ENCODE results near the gene DISC1. TPM values are rescaled to one million over a fixed set of nuclear protein-coding genes. Genes with fewer than 3 reads are reported as not detected.

Gene DISC1
- total RNA-seq, 1 experiment from 2014 or later: 1.8 TPM

- BruUV-seq (replicated peaks): no TSS peak
- no peak overlapping the region for H3K4me3 ChIP-seq (replicated peaks in 1 of 2; ENCODE audit: low read depth in 1 of 2, low read length in 2 of 2)
- ChIA-PET RAD21 (ENCODE audit: low non-redundant PET in 1 of 2, low total read pairs in 2 of 2, uncharacterized antibody in 2 of 2, unreplicated experiment in 2 of 2) (no interaction called here), POLR2A (no interaction called here), CTCF (no interaction called here)
- no peaks in the 10 kb centered on the region for H3K4me1 ChIP-seq (ENCODE audit: control insufficient read depth in 1 of 2, insufficient read depth in 2 of 2, low read length in 2 of 2)
- no peaks in the 10 kb centered on the region for H3K27me3 ChIP-seq (ENCODE audit: insufficient read depth, low read length)
- H3K4me2 ChIP-seq (ENCODE audit: low read length): no peak overlapping the region
- H3K79me2 ChIP-seq (ENCODE audit: insufficient read depth, low read length): no peaks in the 10 kb centered on the region
- no peak overlapping the region for H3K9ac ChIP-seq (ENCODE audit: low read length)
- intact Hi-C loops (cut with micrococcal nuclease): no loop called here
- DNase-seq (ENCODE audit: low read depth, low spot score): no peak
- no peaks in the 10 kb centered on the region for H4K20me1 ChIP-seq (ENCODE audit: insufficient read depth)
- H3K9me3 ChIP-seq (ENCODE audit: control insufficient read depth in 1 of 2, insufficient read depth in 1 of 2, low read depth in 1 of 2, low read length in 2 of 2): no peaks in the 10 kb centered on the region
- no peak overlapping the region for H3K27ac ChIP-seq (ENCODE audit: low read depth, low read length)
- no peaks in the 10 kb centered on the region for H3K9me2 ChIP-seq (ENCODE audit: insufficient read depth)
- no peak for TF ChIP-seq ELF1 (IDR thresholded peaks at IDR 0.05; ENCODE audit: borderline replicate concordance, low read depth)
- ATAC-seq: no peak
- no peaks in the 10 kb centered on the region for H3K36me3 ChIP-seq (ENCODE audit: control insufficient read depth in 1 of 2, insufficient read depth in 2 of 2, low read length in 2 of 2)
- H2AFZ ChIP-seq (ENCODE audit: low read depth, low read length, poor library complexity, severe bottlenecking): no peak overlapping the region
Measured at GRCh38 chr1:231860221-231861088, 233.9 kb downstream of the DISC1 start.

GRCh38 chr1:231861541-231862481 lies 235.2 kb downstream of the DISC1 start:
- Histone ChIP-seq H4K20me1 (ENCODE audit: insufficient read depth) (no peaks in the 10 kb centered on the region), H3K4me3 (replicated peaks in 1 of 2; ENCODE audit: low read depth in 1 of 2, low read length in 2 of 2) (no peak overlapping the region), H3K9me3 (ENCODE audit: control insufficient read depth in 1 of 2, insufficient read depth in 1 of 2, low read depth in 1 of 2, low read length in 2 of 2) (no peaks in the 10 kb centered on the region), H3K79me2 (ENCODE audit: insufficient read depth, low read length) (no peaks in the 10 kb centered on the region), H2AFZ (ENCODE audit: low read depth, low read length, poor library complexity, severe bottlenecking) (no peak overlapping the region), H3K4me2 (ENCODE audit: low read length) (no peak overlapping the region), H3K27me3 (ENCODE audit: insufficient read depth, low read length) (no peaks in the 10 kb centered on the region), H3K4me1 (ENCODE audit: control insufficient read depth in 1 of 2, insufficient read depth in 2 of 2, low read length in 2 of 2) (no peaks in the 10 kb centered on the region), H3K9me2 (ENCODE audit: insufficient read depth) (no peaks in the 10 kb centered on the region), H3K9ac (ENCODE audit: low read length) (no peak overlapping the region), H3K27ac (ENCODE audit: low read depth, low read length) (no peak overlapping the region), H3K36me3 (ENCODE audit: control insufficient read depth in 1 of 2, insufficient read depth in 2 of 2, low read length in 2 of 2) (no peaks in the 10 kb centered on the region)
- intact Hi-C loops (cut with micrococcal nuclease): no loop called here
- ChIA-PET RAD21 (ENCODE audit: low non-redundant PET in 1 of 2, low total read pairs in 2 of 2, uncharacterized antibody in 2 of 2, unreplicated experiment in 2 of 2) (no interaction called here), POLR2A (no interaction called here), CTCF (interaction anchor here (1.2 kb wide), 1 partner anchor 105 kb away, joined by 3 read pairs; no protein-coding TSS in a partner anchor)
- no peak for ATAC-seq
- BruUV-seq (replicated peaks): no TSS peak
- no peak for DNase-seq (ENCODE audit: low read depth, low spot score)
- TF ChIP-seq REST (IDR thresholded peaks at IDR 0.05; ENCODE audit: low read depth): no peak
- TF ChIP-seq POLR2AphosphoS5 (IDR thresholded peaks at IDR 0.05; ENCODE audit: low read depth, low read length): no peak
- TF ChIP-seq ELF1 (IDR thresholded peaks at IDR 0.05; ENCODE audit: borderline replicate concordance, low read depth): no peak
- TF ChIP-seq RAD21 (IDR thresholded peaks at IDR 0.05; ENCODE audit: low read depth): no peak
- no peak for TF ChIP-seq SIN3A (IDR thresholded peaks at IDR 0.05; ENCODE audit: low read depth)
- TF ChIP-seq CBX3 (IDR thresholded peaks at IDR 0.05; ENCODE audit: low read depth): no peak
- no peak for TF ChIP-seq POLR2A (IDR thresholded peaks at IDR 0.05; ENCODE audit: borderline replicate concordance, extremely low read depth, insufficient read depth, insufficient read length)
- TF ChIP-seq ATF3 (IDR thresholded peaks at IDR 0.05): no peak
- TF ChIP-seq FOSL1 (IDR thresholded peaks at IDR 0.05; ENCODE audit: low read depth): no peak
- no peak for TF ChIP-seq EZH2 (IDR thresholded peaks at IDR 0.05)
- TF ChIP-seq ZBTB33 (IDR thresholded peaks at IDR 0.05; ENCODE audit: extremely low read depth, insufficient replicate concordance, low read length): no peak
